HG03097 (cell line): ENCODE measurements around the gene COQ8A.

Experiments
- ATAC-seq: cut with Tn5 transposase; IDR thresholded peaks from one replicate; pipeline ENCODE4 v1.9.1; 2021; ENCODE audit not compliant: unreplicated experiment, low FRiP score

COQ8A gene

GRCh38 chr1:226982451-226983177 is 42.5 kb downstream of the COQ8A start:
- ATAC-seq, result no peak

GRCh38 chr1:226983247-226983991 is 43.3 kb downstream of the COQ8A start:
- no peak for ATAC-seq

- ATAC-seq, result no peak
These were observed 43.9 kb downstream of the COQ8A start for GRCh38 chr1:226983992-226984364.

GRCh38 chr1:226984521-226985238 is 44.6 kb downstream of the COQ8A start:
- ATAC-seq, result no peak

- no peak for ATAC-seq
These were observed 45.2 kb downstream of the COQ8A start for GRCh38 chr1:226985239-226985838.

- no peak for ATAC-seq
These were observed 45.9 kb downstream of the COQ8A start for GRCh38 chr1:226985839-226986463.

- ATAC-seq, result no peak
These were observed 46.5 kb downstream of the COQ8A start for GRCh38 chr1:226986496-226987178.

- ATAC-seq, result no peak
These were observed 47.1 kb downstream of the COQ8A start for GRCh38 chr1:226987179-226987536.

GRCh38 chr1:226987623-226988333 is 47.7 kb downstream of the COQ8A start:
- ATAC-seq, result no peak

GRCh38 chr1:226988334-226988666 is 48.2 kb downstream of the COQ8A start:
- ATAC-seq, result no peak

- ATAC-seq, result no peak
These were observed 49.2 kb downstream of the COQ8A start for GRCh38 chr1:226989085-226989920.

GRCh38 chr1:226990133-226990716 is 50.1 kb downstream of the COQ8A start:
- ATAC-seq, result no peak

- ATAC-seq, result no peak
These were observed 51.8 kb downstream of the COQ8A start for GRCh38 chr1:226991920-226992319.

- ATAC-seq, result no peak
These were observed 53.9 kb downstream of the COQ8A start for GRCh38 chr1:226993814-226994585.

- no peak for ATAC-seq
These were observed 54.7 kb downstream of the COQ8A start for GRCh38 chr1:226994586-226995364.

GRCh38 chr1:226995365-226996332 is 55.6 kb downstream of the COQ8A start:
- ATAC-seq, result peak; percentile 83
